HG03378 (cell line): ENCODE data around the gene YRDC.
A peak's percentile ranks its signal among the peaks of the same experiment; 100 is the strongest.

Experiments used
- ATAC-seq: cut with Tn5 transposase; IDR thresholded peaks from one replicate; pipeline ENCODE4 v1.9.1; 2021; ENCODE audit warnings: mild to moderate bottlenecking, moderate library complexity; ENCODE audit not compliant: unreplicated experiment

YRDC gene

GRCh38 chr1:37822906-37823815, 15.2 kb upstream of the YRDC start:
- no peak for ATAC-seq

GRCh38 chr1:37821481-37821880, 13.5 kb upstream of the YRDC start:
- no peak for ATAC-seq

- no peak for ATAC-seq
Observed at GRCh38 chr1:37817481-37817880, 9.5 kb upstream of the YRDC start.

- no peak for ATAC-seq
Observed at GRCh38 chr1:37814252-37814651, 6.2 kb upstream of the YRDC start.

GRCh38 chr1:37813529-37814145, 5.6 kb upstream of the YRDC start:
- no peak for ATAC-seq

- no peak for ATAC-seq
Observed at GRCh38 chr1:37811027-37811655, 3.1 kb upstream of the YRDC start.

- ATAC-seq: no peak
Observed at GRCh38 chr1:37809942-37810341, 1.9 kb upstream of the YRDC start.

- peak; percentile 25 for ATAC-seq
Observed at GRCh38 chr1:37808369-37809319, 636 bp upstream of the YRDC start.

GRCh38 chr1:37807220-37807554, 821 bp downstream of the YRDC start:
- no peak for ATAC-seq

GRCh38 chr1:37802439-37802838, 5.6 kb downstream of the YRDC start:
- ATAC-seq: no peak

- ATAC-seq: no peak
Observed at GRCh38 chr1:37797750-37798345, 10.2 kb downstream of the YRDC start.

GRCh38 chr1:37795340-37796125, 12.5 kb downstream of the YRDC start:
- ATAC-seq: no peak

- no peak for ATAC-seq
Observed at GRCh38 chr1:37794372-37795339, 13.4 kb downstream of the YRDC start.

GRCh38 chr1:37793773-37794371, 14.1 kb downstream of the YRDC start, which contains the start of gene MANEAL:
Gene MANEAL, plus strand, starts transcription at chr1:37793847. Its CDS starts 336 bp downstream, at chr1:37794183.
- no peak for ATAC-seq

- ATAC-seq: no peak
Observed at GRCh38 chr1:37792943-37793686, 14.9 kb downstream of the YRDC start.

- ATAC-seq: no peak
Observed at GRCh38 chr1:37782491-37782890, 25.5 kb downstream of the YRDC start.

GRCh38 chr1:37778654-37779053, 29.4 kb downstream of the YRDC start:
- ATAC-seq: no peak
